Esophagus squamous epithelium (tissue), 5 donors: Measurements from ENCODE around the gene SLC9A9. TPM values are rescaled to one million over a fixed set of nuclear protein-coding genes. Genes with fewer than 3 reads are reported as not detected.

Experiments
- DNase-seq: peaks from one replicate; lab custom pipeline; 2025; lab: John Stamatoyannopoulos, UW
- H3K27ac ChIP-seq, 4 donors: fragments of 200-600 bp; sonication (generic); one replicate each; pipeline ENCODE4 v1.5.1; 2016 to 2019; ENCODE audit warnings: mild to moderate bottlenecking in 1 of 4
- H3K27me3 ChIP-seq, 4 donors: fragments of 200-600 bp; sonication (generic); 1 replicate in 3 of 4; 2 replicates in 1 of 4; pipeline versions ENCODE4 v1.5.1 to v1.6.0; 2017 to 2021; ENCODE audit warnings: antibody characterized with exemption in 1 of 4
- H3K36me3 ChIP-seq, 3 donors: fragments of 200-600 bp; sonication (generic); one replicate each; pipeline ENCODE4 v1.5.1; 2016 to 2019
- H3K4me1 ChIP-seq, 3 donors: fragments of 200-600 bp; sonication (generic); one replicate each; pipeline ENCODE4 v1.5.1; 2017 to 2019
- H3K4me3 ChIP-seq, 4 donors: fragments of 200-600 bp; sonication (generic); 1 replicate in 3 of 4; 2 replicates in 1 of 4; pipeline ENCODE4 v1.5.1; 2016 to 2019; ENCODE audit warnings: mild to moderate bottlenecking in 2 of 4, moderate library complexity in 1 of 4
- H3K9me3 ChIP-seq, 3 donors: fragments of 200-600 bp; sonication (generic); one replicate each; pipeline ENCODE4 v1.5.1; 2016 to 2019
- CTCF ChIP-seq, 6 experiments: fragments of 450-650 bp in 4 of 6; fragments of 200-600 bp in 2 of 6; sonication (generic) in 2 of 6; IDR thresholded peaks; one replicate each; pipeline ENCODE4 v1.5.1; 2016 to 2019; ENCODE audit warnings: antibody characterized with exemption in 6 of 6, mild to moderate bottlenecking in 4 of 6, moderate library complexity in 4 of 6
- POLR2A ChIP-seq, 4 donors: fragments of 450-650 bp; IDR thresholded peaks; one replicate each; pipeline ENCODE4 v1.6.1; 2017; ENCODE audit warnings: antibody characterized with exemption in 4 of 4, mild to moderate bottlenecking in 4 of 4, moderate library complexity in 3 of 4
- WGBS, 2 donors: methylation state at CpG; one replicate each; pipeline ENCODE4 v1.1.5; 2018; 5-methylcytosine and 5-hydroxymethylcytosine counted together
- intact Hi-C: fragments of 100-400 bp; cut with DNase I; formaldehyde crosslinking; loops from one replicate; pipeline ENCODE4 v1.15.0; 2022
- total RNA-seq, 4 donors: library from RNA; depleted of rRNA; stranded (reverse); fragments of >200 nt; gene quantifications; one replicate each; pipeline ENCODE4 v1.1.0, GENCODE V29; 2016
- donor health status: DM: yes; HTN: yes; CAD: no.

Gene SLC9A9
- total RNA-seq, 4 donors from 2014 or later: 11.2 to 22.3 (median 18.9) TPM

- no peak overlapping the region for H3K4me3 ChIP-seq
- intact Hi-C loops: no loop called here
- no peak for TF ChIP-seq CTCF (IDR thresholded peaks at IDR 0.05)
- no peak for TF ChIP-seq POLR2A (IDR thresholded peaks at IDR 0.05)
- WGBS, 2 donors: 69 to 72% methylated on average over 2 of the region's 2 CpGs
- no peaks in the 10 kb centered on the region for H3K27me3 ChIP-seq
- H3K27ac ChIP-seq: no peak overlapping the region
- H3K36me3 ChIP-seq: peaks cover 0 to 20% (median 0%) of the 10 kb centered on the region in 3 donors
- no peak for DNase-seq
- H3K4me1 ChIP-seq: peaks cover 0 to 10% (median 4%) of the 10 kb centered on the region in 3 donors
- H3K9me3 ChIP-seq: no peaks in the 10 kb centered on the region
Measured at GRCh38 chr3:143261848-143262247, 586.4 kb downstream of the SLC9A9 start.

GRCh38 chr3:143258692-143259091, 589.6 kb downstream of the SLC9A9 start:
- H3K36me3 ChIP-seq: no peaks in the 10 kb centered on the region
- H3K4me1 ChIP-seq: no peaks in the 10 kb centered on the region
- no peak for DNase-seq
- no peaks in the 10 kb centered on the region for H3K27me3 ChIP-seq
- intact Hi-C loops: no loop called here
- no peak overlapping the region for H3K27ac ChIP-seq
- no peaks in the 10 kb centered on the region for H3K9me3 ChIP-seq
- no peak for TF ChIP-seq CTCF (IDR thresholded peaks at IDR 0.05)
- TF ChIP-seq POLR2A (IDR thresholded peaks at IDR 0.05): no peak
- no peak overlapping the region for H3K4me3 ChIP-seq
- 98 to 100% methylated on average over 2 to 4 of the region's 4 CpGs for WGBS, 2 donors

- H3K27ac ChIP-seq: no peak overlapping the region
- no peaks in the 10 kb centered on the region for H3K4me1 ChIP-seq
- H3K9me3 ChIP-seq: no peaks in the 10 kb centered on the region
- H3K27me3 ChIP-seq: no peaks in the 10 kb centered on the region
- intact Hi-C loops: no loop called here
- H3K4me3 ChIP-seq: no peak overlapping the region
- TF ChIP-seq CTCF (IDR thresholded peaks at IDR 0.05) (no peak), POLR2A (IDR thresholded peaks at IDR 0.05) (no peak)
- no peak for DNase-seq
- no peaks in the 10 kb centered on the region for H3K36me3 ChIP-seq
Measured at GRCh38 chr3:143256416-143256815, 591.9 kb downstream of the SLC9A9 start.

- Histone ChIP-seq H3K4me1 (no peaks in the 10 kb centered on the region), H3K27ac (no peak overlapping the region), H3K4me3 (no peak overlapping the region), H3K36me3 (no peaks in the 10 kb centered on the region), H3K9me3 (no peaks in the 10 kb centered on the region), H3K27me3 (no peaks in the 10 kb centered on the region)
- DNase-seq: no peak
- no peak for TF ChIP-seq CTCF (IDR thresholded peaks at IDR 0.05)
- TF ChIP-seq POLR2A (IDR thresholded peaks at IDR 0.05): no peak
- intact Hi-C loops: no loop called here
Measured at GRCh38 chr3:143255739-143256138, 592.5 kb downstream of the SLC9A9 start.

GRCh38 chr3:143252931-143253330, 595.3 kb downstream of the SLC9A9 start:
- DNase-seq: no peak
- TF ChIP-seq POLR2A (IDR thresholded peaks at IDR 0.05) (no peak), CTCF (IDR thresholded peaks at IDR 0.05) (no peak)
- WGBS, 2 donors: 46% methylated on average over 6 of the region's 6 CpGs
- Histone ChIP-seq H3K36me3 (no peaks in the 10 kb centered on the region), H3K27ac (no peak overlapping the region), H3K27me3 (no peaks in the 10 kb centered on the region), H3K9me3 (no peaks in the 10 kb centered on the region), H3K4me3 (no peak overlapping the region), H3K4me1 (no peaks in the 10 kb centered on the region)
- intact Hi-C loops: no loop called here
